Dermis blood vessel endothelial cell (primary cell): ENCODE data around the gene TTLL10. TPM values are rescaled to one million over a fixed set of nuclear protein-coding genes. Genes with fewer than 3 reads are reported as not detected.
"Not testable (repeated sequence)": the region's sequence is repeated elsewhere in the genome, so short reads cannot be mapped to it uniquely, and the experiment has no call there.

Experiments used
- DNase-seq: peaks from one replicate; pipeline ENCODE4 v3.0.0; 2010
- total RNA-seq: library from RNA; depleted of rRNA; stranded (reverse); fragments of >200 nt; gene quantifications from 2 replicates; pipeline ENCODE4 v1.2.3, GENCODE V29; 2014

TTLL10 gene
- total RNA-seq, 1 donor from 2014 or later: not detected

DNA sequence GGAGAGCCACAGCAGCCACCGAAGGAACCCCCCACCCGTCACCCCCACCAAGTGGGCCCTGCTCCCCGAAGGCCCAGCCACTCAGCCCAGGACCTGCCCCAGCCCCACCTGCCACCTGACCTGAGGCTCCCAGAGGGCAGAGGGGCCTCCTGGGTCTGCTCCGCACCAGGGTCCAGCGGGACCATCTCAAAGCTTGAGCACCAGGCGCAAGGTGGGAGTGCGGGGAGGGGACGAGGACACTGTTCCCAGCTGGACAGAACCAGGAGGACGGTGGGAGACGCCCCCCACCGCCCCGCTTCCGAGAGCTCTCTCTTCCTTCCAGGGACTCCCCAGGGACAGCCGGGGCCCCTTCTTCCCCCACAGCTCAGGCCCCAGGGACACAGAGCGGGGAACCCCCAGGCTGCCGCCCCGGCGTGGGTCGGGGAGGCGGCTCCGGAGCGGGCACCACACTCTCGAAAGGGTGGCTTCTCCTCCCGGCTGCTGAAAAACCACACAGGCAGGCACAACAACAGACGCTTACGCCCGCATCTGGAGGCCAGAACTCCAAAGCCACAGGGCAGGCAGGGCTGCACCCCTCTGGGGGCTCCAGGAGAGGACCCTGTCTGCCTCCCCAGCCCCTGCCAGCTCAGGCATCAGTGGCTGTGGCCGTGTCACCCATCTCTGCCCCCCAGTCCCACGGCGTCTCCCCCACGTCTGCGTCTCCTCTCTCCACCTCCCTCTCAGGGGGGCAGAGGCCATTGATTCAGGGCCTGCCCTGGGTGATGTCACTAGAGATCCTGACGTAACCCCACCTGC lies 1.9 kb upstream of the TTLL10 start:
- no peak for DNase-seq

DNA sequence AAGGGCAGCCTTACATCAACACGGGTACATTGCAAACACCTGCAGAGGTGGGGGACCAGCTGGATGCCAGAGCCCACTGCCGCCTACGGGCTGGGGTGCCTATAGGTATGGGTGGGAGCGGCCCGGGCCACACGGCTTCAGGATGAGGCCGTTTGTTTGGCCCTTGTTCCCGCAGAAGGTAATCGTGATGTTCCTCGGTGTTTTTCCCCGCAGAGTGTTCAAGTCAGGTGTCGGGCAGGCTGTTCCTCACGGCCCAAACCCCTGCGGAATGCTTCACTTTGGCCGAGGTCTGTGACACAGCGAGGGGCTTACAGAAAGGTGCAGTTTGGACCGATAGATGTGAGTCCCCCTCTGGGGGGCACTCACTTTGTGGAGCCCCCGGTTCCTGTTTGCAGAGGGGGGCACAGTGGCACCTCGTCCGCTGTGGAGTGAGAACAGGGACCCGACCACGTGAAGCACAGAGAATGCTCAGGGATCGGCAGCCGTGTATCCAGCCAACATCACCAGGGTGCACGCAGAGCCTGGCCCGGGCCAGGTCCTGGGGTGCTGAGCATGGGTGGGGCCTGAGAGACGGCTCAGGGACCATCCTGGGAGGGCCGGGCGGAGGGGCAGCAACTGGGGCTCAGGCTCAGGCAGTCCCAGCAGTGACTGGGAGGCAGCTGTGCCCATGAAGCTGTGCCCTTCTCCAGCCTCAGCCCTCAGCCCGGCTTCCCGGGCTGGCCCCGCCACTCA lies 453 bp upstream of the TTLL10 start:
- DNase-seq: no peak

DNA sequence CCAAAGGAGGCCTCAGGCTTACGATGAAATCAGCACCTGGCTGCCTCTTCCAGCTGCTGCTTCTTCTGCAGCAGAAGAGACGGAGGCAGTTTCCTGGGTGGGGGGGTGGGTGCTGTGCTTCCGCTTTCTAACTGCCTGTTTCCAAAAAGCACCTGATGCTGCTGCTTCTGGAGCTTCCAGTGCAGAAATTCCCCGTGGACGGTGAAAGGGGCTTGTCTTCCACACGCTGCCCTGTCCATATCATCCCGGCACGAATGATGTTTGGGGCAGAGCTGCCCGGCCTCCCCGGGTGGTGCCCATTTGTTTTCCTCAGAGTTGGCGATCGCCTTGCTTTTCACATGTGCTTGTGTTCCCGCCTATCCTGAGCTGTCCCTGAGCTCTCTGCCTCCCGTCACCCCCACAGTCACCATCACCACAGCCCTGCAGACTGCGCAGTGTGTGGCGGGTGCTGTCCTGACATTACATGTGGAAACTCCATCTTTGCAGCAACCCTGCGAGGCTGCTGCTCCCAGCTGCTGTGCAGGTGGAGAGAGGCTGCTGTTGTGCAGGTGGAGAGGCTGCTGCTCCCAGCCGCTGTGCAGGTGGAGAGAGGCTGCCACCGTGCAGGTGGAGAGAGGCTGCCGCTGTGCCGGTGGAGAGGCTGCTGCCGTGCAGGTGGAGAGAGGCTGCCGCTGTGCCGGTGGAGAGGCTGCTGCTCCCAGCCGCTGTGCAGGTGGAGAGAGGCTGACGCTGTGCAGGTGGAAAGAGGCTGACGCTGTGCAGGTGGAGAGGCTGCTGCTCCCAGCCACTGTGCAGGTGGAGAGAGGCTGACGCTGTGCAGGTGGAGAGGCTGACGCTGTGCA lies 1.8 kb downstream of the TTLL10 start:
- no peak for DNase-seq

DNA sequence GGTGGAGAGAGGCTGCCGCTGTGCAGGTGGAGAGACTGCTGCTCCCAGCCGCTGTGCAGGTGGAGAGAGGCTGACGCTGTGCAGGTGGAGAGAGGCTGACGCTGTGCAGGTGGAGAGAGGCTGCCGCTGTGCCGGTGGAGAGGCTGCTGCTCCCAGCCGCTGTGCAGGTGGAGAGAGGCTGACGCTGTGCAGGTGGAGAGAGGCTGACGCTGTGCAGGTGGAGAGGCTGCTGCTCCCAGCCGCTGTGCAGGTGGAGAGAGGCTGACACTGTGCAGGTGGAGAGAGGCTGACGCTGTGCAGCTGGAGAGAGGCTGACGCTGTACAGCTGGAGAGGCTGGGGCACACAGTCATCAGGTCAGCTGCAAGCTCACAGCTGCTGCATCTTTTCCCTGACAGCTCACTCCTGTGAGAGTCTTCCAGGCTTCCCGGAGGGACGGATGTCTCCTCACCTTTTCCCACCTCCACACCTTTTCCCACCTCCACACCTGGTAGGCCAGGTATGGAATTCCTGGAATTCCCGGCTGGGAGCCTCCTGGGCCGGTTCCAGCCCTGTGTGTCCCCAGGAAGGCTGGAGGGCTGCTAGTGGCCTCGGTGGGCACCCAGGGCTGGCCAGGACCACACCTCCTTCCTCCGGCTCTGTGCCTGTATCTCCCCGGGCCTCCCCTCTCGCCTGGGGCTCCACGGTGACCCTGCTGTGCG lies 2.5 kb downstream of the TTLL10 start:
- not testable (repeated sequence) for DNase-seq

DNA sequence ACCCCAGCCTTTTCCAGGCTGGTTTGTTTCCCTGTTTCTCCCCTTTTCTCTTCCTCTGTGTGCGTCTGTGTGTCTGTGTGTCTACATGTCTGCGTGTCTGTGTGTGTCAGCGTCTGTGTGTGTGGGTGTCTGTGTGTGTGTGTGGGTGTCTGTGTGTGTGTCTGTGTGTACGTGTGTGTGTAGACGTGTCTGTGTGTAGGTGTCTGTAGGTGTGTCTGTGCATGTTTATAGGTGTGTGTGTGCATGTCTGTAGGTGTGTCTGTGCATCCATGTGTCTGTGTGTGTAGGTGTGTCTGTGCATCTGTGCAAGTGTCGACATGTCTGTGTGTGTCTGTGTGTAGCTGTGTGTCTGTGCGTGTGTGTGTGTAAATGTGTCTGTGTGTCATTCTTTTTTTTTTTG lies 3.3 kb downstream of the TTLL10 start:
- no peak for DNase-seq

DNA sequence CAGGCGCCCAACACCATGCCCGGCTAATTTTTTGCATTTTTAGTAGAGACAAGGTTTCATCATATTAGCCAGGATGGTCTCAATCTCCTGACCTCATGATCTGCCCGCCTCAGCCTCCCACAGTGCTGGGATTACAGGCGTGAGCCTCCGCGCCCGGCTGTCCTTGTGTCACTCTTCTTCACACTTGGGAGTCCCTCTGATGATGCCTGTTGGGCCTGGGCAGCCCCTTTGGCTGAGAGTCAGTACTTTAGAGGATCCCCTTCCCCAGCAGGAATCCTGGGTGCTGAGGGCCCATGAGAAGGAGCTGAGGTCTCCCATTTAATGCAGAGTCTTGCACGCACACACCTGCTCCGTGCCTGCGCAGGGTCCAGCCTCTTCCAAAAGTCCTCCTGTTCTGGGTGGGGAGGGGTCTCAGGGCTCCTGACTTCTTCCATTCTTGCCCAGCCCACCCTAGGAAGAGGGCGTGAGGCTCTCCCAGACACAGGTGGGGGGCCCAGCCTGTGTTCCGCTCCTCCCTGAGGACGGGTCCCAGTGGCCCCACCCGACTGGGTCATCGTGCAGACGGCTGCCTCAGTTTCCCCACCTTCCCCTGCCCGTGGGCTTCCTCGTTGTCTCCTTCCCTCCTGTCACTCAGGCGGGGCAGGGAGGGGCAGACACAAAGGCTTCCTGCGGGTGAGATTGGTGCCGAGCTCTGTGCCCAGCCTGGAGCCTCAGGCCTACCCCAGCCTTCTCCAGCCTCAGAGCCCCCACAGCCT lies 3.9 kb downstream of the TTLL10 start:
- no peak for DNase-seq

DNA sequence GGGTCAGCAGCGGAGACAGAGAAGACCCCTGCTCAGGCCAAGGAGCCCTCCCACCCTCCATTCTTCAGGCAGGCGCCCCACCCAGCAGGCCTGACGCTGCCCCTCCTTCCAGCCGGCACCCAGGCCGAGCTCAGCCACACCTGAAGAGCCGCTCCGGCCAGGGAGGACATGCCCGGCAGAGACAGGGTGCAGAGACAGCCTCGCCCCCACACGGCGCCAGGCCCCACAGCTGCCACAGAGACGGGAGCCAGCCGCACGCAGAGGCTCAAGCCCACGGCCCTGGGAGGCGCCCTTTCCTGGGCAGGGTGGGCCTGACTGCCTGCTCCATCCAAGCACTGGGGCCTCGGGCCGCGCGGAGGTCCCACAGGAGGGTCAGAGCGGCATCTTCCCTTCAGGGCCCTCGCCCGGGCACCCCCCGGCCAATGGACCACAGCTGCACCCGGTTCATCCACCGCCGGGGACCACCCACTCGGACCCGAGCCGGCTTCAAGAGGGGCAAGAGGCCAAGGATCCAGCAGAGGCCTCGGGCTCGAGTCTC lies 5.2 kb downstream of the TTLL10 start:
- no peak for DNase-seq

DNA sequence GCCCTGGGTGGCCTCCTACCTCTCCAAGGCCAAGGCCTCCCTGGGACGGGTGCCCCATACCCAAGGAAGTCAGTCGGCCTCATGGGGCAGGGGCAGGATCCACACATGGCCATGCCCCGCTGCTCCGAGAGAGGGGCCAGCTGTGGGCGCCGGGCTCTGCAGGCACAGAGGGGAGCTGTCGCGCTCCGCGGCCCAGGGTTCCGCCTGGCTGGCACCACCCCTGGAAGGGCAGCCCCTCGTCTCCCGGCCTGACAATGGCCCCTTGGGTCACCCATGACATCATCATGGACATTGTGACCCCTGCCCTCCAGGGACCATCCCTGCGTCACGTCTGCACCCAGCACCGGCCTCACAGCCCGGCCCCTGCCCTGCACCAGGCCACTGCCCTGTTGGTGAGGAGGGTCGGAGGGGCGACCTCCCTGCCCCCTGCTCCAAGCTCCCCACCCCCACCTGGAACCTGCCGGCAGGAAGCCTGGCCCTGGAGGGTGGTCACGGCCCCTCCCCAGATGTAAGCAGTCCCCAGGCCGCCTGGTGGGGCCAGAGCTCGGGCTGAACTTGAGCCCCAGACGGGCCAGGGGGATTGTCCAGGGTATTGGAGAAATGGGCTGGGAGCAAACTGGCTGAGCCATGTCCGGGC lies 5.8 kb downstream of the TTLL10 start:
- no peak for DNase-seq

DNA sequence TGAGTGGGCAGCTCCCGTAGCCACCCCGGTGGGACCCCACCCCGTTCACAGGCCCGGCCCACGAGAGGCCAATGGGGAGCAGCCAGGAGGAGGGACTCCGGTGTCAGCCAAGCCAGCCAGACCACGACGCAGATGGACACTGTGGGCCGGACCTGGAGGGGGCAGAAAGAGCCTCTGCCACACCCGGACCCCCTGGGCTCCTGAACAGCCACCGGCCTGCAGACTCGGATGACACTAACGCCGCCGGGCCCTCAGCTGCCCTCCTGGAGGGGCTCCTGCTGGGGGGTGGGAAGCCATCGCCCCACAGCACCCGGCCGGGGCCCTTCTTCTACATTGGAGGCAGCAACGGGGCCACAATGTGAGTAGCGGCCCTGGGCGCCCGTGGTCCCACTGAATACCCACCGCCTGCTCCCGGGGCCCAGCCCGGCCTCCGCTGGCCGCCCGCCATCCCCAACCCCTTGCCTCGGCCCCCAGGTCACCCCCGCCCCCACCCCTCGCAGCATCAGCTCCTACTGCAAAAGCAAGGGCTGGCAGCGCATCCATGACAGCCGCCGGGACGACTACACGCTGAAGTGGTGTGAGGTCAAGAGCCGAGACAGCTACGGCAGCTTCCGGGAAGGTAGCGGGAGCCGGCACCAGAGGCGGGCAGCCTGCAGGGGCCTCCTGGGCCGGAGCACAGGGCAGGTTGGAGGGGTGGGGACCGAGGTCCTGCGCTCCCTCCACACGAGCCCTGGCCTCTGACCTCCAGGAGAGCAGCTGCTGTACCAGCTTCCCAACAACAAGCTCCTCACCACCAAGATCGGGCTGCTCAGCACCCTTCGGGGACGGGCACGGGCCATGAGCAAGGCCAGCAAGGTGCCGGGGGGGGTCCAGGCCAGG lies 6.5 kb downstream of the TTLL10 start:
- DNase-seq: no peak

DNA sequence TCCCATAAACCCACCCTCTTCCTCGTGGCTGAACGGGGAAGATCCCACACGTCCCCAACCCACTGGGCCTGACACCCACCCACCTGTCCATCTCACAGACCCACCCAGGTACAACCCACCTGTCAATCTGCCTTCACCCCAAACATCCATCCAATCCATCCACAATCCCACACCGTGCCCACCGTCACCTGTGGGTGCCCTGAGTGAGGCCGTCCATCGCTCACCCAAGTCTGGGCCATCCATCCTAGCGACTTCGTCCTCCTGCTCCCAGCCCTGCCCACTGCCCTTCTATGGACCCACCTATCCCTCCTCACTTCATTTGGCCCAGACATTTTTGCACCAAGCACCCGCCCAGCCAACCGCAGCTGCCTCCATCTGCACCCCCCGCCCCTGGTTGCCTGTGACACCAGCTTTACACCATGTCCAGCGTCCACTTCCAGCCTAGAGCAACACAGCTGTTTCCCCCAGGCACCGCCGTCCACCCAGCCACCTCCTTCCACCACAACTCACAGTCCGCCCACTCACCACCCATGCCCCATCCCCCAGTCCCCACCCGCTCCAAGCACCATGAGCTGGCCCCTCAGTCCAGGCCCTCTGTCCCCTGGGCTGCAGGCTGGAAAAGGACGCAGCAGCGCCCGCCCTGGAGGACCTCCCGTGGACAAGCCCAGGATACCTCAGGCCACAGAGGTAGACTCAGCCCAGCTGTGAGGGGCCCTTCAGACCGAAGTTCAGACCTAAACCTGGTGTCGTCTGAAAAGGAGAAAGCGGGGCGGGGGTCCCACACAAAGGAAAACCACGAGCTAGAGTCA lies 7.7 kb downstream of the TTLL10 start:
- DNase-seq: no peak

DNA sequence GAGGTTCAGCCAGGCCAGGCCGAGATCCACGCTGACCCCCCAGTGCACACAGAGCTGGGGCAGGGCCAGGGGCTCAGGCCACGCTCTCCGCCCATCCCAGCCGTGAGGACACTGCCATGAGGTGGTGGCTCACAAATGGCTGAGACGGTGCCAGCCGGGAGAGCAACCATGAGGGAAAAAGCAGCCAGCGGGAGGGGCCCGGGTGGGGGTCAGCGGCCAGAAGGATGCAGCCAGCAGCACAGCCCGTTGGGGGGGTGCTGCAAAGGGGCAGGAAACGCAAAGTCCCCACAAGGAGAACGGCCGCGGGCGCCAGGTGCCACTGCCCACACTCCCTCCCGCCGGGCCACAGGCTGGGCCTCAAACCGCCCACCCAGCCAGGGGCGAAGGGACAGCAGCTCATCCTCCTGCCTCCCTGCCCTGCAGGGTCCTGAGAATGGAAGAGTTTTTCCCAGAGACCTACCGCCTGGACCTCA lies 8.3 kb downstream of the TTLL10 start:
- no peak for DNase-seq

DNA sequence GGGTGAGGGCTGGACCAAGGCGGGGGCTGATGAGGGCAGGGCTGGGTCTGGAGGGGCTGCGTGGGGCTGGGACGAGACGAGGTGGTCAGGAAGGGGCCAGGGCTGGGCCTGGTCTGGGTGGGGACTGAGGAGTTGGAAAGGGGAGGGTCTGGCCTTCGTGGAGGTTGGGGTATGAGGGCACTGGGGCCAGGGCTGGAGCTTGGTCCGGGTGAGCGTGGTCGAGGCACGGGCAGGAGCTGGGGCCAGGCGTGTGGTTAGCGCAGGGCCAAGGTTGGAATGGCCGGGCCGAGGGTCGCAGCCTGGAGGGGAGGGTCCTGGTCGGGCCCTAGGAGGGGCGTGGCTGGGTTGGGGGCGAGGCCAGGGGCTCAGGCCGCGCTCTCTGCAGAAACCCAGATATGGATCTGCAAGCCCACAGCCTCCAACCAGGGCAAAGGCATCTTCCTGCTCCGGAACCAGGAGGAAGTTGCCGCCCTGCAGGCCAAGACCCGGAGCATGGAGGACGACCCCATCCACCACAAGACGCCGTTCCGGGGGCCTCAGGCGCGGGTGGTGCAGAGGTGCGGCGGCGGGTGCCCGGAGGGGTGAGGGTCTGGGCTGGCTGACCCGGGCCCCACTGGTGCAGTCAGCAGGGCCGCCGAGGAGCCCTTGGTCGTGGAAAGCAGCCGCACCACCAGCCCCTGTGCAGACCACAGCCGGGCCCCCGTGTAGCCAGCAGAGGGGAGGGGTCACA lies 9.0 kb downstream of the TTLL10 start:
- no peak for DNase-seq

DNA sequence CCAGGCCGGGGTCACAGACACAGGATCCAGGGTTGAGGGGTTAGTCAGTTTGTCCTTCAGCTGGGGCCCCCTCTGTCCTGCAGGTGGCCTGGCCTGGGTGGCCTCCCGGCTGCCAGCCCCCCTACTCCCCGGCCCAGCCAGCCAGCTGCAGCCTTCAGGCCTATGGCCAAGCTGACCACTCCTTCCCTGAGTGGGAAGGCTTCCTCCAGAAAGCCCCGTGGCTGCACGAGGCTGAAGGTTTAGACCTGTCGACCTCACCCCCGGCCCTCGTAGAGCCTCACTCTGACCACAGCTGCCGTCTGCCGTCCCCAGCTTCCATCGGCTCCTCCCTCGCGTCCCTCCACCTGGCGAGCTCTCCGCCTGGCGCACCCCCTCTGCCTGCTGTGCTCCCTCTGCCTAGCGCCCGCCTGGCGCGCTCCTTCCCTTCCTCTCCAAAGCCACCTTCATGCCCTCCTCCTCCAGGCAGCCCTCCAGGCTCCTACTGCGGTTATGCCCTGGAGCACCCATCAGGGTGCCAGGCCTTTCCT lies 9.6 kb downstream of the TTLL10 start:
- no peak for DNase-seq

DNA sequence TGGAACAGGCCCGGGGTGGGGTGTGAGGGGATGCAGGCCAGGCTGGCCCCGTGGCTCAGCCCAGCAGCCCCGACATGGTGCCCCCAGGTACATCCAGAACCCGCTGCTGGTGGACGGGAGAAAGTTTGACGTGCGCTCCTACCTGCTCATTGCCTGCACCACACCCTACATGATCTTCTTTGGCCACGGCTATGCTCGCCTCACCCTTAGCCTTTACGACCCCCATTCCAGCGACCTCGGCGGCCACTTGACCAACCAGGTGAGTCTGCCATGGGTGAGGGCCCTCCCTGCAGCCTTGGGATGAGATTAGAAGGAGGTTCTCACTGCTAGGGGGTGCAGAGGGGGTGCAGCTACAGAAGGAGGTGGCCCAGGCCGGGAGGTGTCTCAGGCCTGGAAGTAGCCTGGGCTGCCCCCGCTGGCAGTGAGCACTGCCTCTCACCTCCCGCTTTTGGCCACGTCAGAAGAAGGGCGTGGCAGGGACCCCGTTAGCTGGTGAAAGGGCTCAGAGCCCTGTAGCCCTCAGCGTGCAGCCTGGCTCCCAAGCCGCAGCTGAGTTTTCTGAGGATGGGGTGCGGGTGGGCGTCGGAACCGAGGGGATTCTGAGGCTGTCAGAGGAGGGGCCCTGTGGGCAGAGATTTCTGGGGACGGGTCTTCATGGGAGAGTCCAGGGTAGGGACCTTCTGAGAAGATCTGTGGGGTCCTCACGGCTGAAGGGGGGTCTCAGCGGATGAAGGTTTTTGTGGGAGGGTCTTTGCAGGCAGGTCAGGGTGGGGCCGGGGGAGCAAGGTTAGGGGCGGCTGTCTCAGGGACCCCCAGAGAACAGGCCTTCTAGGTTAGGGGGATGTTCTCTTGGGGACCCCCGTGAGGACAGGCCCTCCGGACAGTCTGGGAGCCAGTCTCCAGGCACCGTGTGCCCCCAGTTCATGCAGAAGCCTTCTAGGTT lies 10.4 kb downstream of the TTLL10 start:
- no peak for DNase-seq

DNA sequence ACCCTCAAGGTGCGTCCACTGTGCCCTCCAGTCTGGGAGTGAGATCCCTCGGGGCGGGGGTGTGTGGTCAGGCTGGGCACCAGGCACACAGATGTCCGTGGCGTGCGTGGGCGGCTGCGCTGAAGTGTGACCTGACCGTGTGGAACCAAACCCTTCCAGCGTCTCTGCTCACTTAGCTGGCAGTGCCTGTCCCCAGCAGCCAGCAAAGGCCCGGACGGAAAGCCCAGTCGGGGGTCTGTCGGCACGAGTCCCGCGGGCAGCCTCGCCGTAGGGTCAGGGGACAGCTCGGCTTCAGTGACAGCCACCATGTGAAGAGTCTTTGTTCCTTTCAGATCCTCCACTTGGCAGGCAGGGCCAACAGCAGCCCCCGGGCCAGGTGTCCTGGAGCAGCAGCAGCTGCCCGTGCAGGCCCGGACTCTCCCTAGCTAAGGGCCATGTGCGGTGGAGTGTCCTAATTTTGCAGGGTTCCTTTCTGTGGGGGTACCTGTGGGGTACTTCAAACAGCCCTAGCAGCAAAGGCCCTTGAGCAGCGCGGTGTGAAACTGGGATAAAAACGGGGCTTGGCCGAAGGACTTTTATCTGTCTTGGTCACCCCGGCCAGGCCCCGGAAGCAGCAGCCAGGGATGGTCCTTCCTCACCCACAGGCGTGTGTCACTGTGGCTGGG lies 11.6 kb downstream of the TTLL10 start:
- DNase-seq: no peak

DNA sequence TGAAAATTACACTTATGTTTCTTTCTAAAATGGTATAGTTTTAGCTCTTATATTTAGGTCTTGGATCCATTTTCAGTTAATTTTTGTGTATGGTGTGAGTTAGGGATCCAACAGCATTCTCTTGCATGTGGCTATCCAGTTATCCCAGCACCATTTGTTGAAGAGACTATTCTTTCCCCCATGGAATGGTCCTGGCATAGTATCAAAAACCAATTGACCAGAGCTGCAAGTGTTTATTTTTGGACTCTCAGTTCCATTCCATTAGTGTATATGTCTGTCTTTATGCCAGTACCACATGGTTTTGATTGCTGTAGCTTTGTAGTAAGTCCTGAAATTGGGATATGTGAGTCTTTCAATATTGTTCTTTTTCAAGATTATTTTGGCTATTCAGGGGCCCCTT lies 14.3 kb downstream of the TTLL10 start:
- DNase-seq: no peak
